RPMI8226 (cell line): ENCODE results near the gene MR1.
"Not testable (repeated sequence)": the region's sequence is repeated elsewhere in the genome, so short reads cannot be mapped to it uniquely, and the experiment has no call there.

Source experiments
- DNase-seq: peaks from one replicate; pipeline ENCODE4 v3.0.0-alpha.2; 2015

Gene MR1

DNA sequence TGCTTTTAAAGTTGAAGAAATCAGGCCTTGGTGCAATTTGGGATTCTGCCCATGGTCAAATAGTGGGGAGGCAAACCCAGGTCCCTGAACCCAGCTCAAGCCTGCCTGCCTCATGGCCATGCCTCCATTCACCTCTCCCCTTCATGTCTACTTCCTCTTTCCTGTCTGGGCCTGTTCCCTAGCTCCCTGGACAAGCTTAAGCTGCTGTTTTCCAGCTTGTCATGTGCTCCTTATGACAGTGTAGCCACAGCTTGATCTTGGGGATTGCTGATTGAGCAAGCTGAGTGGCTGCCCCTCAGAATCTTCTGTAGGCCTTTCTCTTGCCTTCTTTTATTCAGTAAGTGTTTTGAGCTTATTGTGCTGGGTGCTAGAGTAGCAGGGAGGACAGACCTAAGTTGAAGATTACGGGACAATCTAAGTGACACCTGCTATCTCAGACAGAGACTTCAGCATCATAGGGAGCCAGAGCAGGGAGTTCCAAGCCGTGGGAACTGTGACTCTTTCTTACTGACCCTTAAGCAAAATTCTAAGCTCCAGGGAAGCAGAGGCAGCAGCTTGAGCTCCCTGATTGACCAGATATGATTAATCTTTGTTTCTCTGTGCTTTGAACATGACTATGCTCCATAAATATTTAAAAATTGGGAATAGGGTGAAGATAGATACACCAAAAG, 520 bp upstream of the MR1 start:
- DNase-seq, result peak; percentile 69

DNA sequence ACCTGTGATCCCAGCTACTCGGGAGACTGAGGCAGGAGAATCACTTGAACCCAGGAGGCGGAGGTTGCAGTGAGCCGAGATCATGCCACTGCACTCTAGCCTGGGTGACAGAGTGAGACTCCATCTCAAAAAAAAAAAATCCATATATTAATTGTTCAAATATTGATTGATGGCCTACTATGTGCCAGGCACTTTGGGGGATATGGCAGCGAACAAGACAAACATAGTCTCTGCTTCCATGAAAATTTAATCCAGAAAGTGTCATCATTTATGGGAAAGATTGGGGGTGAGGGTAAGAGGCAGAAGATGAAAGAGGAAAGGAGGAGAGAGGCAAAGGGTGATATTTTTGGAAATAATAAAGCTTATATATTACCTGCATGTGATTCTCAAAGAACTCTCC, 1.4 kb downstream of the MR1 start:
- DNase-seq, result not testable (repeated sequence)

DNA sequence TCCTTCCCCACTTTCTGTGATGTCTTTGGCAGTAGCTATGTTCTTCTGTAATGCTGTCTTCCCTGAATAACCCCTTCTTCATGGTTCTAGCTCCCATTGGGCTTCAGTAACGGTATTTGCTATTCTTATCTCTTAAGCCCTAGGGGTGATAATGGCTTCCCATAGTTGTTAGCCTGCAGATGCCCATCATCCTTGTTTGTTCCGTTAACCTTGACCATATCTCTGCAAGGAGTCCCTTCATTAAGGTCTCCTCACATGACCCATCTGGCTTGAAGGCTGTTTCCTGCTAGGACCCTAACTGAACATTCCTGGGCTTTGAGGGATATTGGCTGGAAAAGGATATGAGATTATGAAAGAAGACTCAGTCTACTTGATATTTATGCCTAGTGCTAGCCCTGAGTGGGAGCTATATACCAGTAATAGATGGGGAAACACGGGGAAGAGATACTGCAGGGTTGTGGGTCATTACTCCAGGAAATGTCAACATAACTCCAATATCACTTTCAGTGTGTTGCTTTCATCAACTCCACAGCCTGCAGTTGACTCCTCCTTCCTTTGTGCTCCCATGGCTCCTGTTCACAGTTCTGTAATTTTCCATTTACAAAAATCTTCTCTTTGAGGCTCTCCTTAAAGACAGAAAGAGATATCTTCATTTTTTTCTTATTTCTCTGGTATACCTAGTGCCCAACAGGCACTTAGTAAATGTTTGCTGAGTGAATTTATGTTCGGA, 2.5 kb downstream of the MR1 start:
- no peak for DNase-seq

DNA sequence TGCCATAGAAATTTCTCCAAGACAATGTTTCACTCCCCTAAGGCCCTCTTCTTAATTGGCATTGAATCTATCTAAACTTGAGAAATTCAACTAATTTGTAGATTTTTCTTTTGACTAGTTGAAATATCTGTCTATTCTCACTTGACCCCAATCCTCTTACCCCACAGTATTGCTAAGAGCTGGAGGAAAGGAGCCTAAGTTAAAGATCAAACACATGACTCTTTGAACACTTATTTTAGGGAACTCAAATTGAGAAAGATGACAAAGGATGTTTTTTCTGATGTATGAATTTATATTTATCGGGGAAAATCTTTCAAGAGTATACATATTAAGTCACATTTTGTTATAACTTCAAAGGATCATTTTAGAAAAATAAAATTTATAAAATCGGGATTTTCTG, 3.6 kb downstream of the MR1 start:
- DNase-seq, result no peak

DNA sequence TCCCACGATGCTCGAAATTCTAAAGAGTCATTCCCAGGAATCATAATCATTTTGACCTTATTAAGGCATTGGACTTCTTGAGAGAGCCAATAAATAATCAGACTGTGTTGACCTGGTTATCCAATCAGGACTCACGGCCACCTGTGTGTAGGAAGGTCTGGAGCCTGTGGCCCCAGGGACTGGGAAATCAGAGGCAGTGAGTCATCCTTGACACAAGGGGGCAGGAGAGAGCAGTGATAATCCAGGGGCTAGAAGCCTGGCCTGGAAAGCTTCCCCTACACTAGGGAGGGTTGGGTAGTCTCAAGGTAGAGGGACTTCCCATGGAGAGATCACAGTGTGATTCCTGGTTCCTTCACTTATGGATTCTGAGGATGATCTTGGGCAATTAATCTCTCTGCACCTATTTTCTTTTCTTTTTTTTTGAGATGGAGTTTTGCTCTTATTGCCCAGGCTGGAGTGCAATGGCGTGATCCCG, 4.7 kb downstream of the MR1 start:
- peak; percentile 78 for DNase-seq

DNA sequence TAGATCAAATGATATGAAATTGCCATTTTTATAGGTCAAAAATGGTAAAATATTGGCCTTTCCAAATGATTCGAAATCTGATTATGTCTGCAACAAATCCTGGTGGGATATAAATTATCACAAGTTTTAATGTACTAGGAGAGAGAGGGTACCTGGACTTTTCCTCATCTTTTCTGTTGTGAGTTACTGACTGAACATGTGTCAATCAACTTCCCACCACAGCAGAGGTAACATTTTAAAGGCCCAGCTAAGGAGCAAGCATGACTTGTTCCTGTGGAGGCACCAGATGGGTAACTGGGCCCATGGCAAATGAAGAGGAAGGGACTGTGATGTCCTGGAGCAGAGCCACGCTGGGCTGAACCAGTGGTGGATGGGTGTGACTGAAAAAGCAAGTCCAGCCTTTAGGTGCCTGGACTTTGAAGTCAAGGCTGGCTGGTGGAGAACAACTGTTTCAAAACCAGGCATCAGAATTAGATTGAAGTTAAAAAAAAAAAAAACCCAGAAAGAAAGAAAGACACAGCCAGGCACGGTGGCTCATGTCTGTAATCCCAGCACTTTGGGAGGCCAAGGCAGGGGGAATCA, 6.6 kb downstream of the MR1 start:
- DNase-seq, result no peak

DNA sequence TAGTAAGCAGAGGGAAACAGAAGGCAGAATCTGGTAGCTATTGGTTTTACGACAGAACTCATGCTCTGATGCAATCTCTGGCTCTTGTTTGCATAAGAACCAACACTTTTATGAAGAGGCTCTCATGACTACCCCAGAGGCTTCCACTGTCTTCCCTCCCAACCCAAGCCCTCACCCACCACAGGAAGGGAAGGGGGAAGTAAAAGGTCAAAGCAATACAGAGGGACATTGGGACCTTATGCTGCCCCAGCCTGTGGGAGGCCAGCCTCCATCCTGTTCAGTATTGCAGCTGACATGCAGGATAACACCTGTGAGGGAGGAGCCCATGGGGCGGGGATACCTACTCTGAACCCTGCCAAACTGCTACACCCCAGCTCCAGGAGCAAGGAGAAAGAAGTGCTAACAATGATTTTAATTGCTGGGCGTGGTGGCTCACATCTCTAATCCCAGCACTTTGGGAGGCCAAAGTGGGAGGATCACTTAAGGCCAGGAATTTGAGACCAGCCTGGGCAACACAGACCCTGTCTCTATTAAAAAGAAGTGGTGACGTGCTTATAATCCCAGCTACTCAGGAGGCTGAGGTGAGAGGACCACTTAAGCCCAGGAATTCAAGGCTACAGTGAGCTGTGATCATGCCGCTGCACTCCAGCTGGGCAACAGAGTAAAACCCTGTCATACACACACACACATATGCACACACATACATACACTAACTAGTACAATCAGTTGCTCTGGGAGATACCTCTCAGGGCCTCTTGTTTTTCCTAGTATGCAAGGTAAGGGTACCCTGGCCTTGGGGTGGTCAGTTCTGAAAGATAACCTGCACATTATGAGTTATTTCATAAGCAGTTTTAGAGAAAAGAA, 9.5 kb downstream of the MR1 start:
- peak; percentile 57 for DNase-seq

DNA sequence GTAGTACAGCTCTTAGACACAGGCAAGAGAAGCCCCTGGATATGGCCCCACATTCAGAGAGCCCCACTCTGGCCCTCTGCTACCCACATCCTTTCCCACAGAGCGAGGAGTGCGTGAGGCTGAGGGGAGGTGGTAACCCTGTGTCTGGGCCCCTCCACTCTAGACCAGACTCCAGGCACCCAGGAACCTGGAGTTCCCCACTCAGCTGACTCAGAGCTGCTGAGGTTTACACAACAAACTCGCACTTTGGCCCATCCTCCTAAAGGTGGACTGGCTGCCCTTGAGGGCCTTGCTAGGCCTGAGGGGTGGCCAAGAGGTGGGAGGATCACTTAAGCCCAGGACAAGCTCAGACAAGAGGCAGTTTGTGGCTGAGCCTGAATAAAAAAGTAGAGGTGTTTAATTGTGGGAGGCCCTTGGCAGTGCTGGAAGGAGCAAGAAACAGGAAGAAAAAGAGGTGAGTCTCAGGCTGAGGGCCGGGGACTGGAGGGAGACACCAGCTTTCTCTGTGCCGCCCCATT, 10.7 kb downstream of the MR1 start:
- DNase-seq, result no peak

DNA sequence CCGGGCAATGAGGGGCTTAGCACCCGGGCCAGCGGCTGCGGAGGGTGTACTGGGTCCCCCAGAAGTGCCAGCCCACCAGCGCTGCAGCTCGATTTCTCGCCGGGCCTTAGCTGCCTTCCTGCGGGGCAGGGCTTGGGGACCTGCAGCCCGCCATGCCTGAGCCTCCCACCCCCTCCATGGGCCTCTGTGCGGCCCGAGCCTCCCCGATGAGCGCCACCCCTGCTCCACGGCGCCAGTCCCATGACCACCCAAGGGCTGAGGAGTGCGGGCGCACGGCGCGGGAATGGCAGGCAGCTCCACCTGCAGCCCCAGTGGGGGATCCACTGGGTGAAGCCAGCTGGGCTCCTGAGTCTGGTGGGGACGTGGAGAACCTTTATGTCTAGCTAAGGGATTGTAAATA, 12.2 kb downstream of the MR1 start:
- not testable (repeated sequence) for DNase-seq

DNA sequence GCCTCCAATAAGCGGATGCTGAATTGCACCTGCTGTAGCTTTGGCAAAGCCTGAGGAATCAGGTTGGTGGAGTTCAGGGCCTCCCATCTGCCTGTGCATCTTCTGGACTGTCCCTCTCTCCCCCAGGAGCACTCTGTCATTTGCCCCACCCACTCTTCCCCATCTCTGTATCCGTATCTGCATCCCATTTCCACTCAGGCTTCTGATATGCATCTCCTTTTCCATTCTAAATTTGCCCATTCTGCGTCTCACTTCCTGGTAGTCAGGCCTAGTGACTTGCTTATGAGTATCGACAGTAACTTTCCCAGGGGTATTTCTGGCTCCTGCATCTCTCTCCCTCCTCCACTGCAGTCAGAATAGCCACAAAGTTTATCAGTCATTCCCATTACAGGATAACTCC, 15.6 kb downstream of the MR1 start:
- DNase-seq, result no peak

DNA sequence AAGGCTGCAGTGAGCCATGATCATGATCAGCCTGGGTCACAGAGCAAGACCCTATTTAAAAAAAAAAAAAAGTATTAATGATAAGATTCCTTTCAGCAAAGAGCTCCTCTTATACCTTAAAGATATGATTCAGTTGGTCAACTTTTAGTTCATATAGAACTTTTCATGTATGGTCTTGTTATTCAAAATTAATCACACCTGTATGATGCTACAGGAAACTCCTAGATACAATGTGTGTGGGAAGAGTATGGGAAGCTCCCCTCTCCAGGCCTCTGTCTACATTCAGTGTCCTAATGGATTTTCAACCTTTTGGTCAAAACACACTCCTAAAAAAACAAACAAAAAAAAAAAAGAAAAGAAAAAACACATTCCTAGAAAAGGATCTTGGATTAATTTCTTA, 17.1 kb downstream of the MR1 start:
- no peak for DNase-seq

DNA sequence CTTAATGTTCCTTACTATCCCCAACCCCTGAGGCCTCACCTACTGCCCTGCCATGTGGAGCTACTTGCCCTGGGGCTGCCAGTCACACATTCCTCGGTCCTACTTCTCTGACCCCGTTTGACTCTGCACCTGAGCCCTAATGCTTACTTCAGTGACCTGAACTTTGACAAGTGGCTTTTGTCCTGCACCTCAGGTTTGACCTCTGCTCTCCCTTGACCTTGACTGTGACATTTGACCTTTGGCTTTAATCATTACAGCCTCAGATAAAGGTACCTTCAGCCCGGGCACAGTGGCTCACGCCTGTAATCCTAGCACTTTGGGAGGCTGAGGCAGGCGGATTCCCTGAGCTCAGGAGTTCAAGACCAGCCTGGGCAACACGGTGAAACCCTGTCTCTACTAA, 22.8 kb downstream of the MR1 start:
- DNase-seq, result no peak

DNA sequence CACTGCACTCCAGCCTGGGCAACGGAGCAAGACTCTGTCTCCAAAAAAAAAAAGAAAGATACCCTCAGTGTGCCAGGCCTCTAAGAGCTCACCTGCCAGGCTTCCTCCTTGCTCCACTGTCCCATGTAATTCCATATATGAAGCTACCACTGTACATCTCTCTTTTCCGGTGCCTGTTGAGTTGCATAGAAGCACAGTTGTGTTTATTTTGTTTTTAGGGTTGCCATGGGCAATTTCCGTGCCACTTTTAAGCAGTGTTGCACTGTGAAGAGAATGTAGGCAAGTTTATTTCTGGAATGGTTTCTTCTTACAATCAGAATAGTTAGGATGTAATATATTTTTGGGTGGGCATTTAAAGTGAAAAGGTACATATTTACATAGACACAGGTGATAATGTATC, 23.3 kb downstream of the MR1 start:
- no peak for DNase-seq

DNA sequence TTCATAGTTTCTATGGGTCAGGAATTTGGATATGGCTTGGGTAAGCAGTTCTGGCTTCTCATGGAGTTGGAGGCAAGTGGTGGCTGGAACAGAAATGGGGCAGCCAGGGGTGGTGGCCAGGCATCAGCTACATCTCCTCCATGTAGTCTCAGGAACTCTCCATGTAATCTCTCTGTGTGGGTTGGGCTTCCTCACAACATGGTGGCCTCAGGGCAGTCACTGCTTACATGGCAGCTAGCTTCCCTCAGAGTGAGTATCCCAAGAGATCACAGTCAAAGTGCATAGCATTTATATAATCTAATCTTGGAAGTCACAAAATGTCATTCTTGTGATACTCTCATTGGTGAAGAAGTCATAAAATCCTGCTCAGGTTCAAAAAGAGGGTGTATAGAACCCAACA, 25.7 kb downstream of the MR1 start:
- DNase-seq, result no peak

DNA sequence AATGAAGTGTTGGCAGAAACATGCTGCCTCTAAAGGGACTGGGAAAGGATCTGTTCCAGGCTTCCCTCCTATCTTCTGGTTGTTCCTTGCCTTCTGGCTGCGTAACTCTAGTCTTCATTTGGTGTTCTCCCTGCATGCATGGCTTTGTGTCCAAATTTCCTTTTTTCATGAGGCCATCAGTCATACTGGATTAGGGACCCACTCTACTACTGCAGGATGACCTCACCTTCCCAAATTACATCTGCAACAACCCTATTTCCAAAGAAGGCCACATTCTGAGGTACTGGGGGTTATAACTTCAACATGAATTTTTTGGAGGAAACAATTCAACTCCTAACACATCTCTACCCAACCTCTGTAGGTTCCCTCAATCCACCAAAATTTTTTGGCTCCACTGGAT, 26.3 kb downstream of the MR1 start:
- no peak for DNase-seq

DNA sequence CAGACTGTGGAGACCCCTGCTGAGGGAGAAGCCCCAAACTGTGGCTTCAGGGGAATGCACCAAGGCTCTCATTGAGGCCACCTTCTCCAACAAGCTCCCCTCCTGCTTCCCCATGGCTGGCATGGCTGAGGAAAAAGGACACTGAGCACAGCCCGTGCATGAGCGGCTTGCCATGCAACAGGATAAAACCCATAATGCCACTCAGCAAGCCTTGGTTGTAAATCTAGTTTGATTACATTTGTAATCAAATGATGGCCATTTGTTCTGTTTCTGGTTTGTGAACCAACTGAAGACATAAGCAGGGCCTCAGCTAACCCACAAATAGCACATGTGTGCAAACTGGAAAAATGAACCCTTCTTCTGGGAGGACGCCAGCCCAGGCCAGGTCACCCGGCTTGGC, 27.2 kb downstream of the MR1 start:
- DNase-seq, result not testable (repeated sequence)

DNA sequence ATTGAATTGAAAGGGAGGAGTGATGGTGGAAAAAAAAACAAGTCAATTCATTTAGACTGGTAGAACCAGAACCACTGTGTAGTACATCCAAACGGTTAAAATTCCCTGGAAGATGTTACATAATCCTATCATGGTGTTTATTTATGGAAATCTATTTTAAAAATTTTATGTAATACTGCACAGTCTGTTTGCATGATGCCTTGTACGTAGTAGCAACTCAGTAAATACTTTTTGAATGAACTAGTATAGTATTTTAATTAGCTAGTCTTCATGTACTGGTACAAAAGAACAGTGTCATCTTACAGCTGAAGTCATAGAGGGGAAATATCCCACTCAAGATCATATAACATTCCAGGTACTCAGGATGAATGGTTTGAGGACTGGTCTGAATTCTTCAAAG, 27.7 kb downstream of the MR1 start:
- no peak for DNase-seq

DNA sequence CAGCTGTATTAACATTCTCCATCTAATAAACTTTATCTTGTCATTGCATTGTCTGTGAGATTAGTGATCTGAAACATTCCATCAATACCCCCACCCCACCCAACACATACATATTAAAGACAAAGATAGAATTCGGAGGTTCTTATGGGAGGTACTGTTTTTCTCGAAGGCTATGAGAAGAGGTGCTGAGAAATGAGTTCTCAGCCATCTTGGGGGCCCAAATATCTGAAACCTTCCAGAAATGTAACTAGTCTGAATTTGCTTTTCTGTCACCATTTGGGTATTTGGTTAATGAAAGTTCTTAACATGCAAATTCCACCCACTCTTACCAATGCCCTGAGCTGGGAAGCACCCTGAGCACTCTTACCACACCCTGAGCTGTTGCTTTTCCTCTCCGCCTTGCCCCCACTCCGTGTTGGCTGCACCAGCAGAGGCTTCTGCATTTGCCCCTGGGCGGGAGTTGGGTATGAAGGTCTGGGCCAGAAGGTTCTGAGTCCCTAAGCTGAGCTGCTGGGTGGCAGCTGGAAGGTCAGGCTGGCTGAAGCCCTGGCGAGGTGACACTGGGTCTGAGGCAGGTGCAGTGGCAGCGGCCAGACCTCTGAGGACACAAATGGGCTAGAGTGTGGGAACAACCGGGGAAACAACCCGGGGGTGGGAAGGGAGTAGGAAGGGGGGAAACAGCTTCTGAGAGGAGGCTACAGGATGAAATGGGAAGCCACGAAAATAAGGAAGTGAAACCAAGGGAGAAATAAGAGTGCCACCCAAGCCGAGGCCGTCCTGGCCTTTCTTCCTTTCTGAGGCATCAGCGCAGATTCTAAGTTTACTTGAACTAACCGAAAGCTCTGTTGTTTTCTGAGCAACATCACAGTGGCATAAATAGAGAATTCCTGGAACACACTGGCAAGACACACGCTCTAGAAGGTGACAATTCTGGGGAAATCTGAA, 28.4 kb downstream of the MR1 start:
- DNase-seq, result peak; percentile 72

DNA sequence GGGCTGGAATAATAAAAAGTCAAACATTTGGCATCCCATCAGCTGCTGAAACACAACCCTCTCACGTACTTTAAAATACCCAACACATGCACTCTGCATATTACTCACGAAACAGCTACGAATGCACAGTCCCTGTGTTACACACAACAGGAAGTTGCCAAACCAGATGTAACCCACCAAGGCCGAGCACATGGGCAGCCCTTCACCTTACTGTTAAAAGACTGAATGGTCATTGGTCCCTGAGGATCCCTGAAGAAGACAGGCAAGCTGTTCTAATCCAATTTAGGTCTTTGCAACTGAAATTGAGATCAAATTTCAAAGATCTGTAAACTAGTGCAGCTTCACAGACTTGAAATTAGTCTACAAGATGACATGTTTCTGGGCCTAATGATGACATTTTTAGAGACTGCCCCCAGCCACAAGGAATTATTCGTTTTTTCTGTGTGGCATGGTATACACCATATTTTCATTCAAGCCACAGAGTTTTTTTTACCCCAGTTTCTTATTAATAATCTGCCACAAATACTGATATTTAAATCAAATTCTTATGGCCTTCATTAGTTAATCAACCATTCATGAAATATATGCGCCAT, 29.1 kb downstream of the MR1 start:
- DNase-seq, result peak; percentile 60

DNA sequence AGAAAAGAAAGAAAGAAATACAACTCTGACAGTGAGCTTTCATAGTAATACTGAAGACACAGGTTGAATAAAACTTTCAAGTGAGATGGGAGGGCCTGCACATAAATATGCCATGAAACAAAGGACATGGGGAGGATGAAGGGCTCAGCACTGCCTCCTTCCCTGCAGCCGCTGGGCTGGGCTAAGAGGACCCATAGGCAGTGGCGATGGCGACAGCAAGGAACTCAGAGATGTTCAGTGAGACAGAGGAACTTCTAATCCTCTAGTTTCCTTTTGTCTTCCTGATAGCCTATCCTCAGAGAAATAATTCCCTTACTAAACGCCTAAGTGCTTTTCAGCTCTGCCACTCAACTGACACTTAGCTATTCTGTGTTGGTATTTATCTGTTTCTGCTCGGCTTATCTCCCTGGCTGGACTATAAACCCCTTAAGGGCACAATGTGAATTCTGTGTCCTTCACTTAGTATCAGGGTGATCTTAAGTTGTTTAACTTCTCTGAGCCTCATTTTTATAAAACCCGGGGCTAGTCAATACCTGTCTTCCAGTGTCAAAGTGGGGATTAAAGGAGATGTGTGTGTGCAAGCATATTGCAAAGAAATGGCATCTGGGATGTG, 30.3 kb downstream of the MR1 start:
- DNase-seq, result no peak

DNA sequence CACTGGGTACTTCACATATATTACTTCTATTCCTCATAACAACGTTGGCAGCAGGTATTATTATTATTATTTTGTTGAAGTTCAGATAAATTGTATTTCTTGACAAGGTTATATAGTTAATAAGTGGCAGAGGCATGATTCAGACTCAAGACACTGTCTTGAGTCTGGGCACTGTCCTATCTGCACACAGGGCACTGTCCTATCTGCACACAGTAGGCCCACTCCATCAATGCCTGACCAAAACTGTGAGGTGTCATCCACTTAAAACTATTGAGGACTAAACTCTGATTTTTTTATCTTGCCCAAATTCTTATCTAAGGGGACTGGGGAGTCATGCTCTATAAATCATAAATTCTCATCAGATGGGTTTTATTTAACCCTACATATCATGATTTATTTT, 30.9 kb downstream of the MR1 start:
- DNase-seq, result no peak
